Measurements from ENCODE around the gene CAMKK2. TPM values are rescaled to one million over a fixed set of nuclear protein-coding genes. Genes with fewer than 3 reads are reported as not detected.

Gene CAMKK2
- total RNA-seq, 1 experiment from 2014 or later: 34.0 TPM

DNA sequence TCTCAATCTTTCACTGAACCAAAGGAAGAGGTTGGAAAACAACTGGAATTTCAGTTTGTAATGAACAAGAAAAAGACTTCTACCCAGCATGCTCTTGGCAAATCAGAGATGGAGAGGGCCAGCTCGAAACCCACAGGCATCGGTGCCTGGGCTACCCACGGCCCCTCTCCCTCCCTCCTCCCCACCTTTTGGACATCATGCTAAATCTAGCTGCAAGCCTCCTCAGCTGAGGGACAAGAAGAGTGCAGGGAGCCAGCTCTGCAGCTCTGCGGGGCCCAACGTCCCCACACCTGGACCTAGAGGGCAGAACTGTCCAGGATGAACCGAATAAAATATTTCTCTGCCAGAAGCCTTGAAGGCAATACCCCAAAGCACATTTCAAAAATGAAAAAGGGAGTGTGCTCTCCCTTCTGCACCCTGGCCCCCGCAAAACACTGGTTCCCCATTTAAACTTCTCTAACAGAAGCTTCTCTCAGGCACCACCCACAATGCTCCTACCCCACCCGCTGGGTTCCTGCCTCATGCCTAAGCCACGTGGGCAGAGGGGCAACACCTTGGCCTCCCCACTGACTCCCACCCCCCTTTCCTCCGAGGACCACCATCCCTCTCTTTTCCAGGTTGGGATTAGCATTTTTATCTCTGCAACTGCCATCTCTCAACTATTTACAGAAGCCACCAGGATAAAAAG, 8.2 kb downstream of the CAMKK2 start:
- peak overlapping the region; percentile 56 for H3K27ac Mint-ChIP-seq (ENCODE audit: unreplicated experiment)
- peaks cover 4% of the 10 kb centered on the region for H3K36me3 Mint-ChIP-seq (ENCODE audit: insufficient read depth, unreplicated experiment)
- CTCF ChIA-PET: interaction anchor here (0.8 kb wide), 1 partner anchor 380 kb away, joined by 3 read pairs; no protein-coding TSS in a partner anchor
- no TSS peak for BruUV-seq (replicated peaks)
- H3K27me3 Mint-ChIP-seq (ENCODE audit: unreplicated experiment): no peaks in the 10 kb centered on the region
- no peak for DNase-seq
- TF ChIP-seq, protein P1, sequence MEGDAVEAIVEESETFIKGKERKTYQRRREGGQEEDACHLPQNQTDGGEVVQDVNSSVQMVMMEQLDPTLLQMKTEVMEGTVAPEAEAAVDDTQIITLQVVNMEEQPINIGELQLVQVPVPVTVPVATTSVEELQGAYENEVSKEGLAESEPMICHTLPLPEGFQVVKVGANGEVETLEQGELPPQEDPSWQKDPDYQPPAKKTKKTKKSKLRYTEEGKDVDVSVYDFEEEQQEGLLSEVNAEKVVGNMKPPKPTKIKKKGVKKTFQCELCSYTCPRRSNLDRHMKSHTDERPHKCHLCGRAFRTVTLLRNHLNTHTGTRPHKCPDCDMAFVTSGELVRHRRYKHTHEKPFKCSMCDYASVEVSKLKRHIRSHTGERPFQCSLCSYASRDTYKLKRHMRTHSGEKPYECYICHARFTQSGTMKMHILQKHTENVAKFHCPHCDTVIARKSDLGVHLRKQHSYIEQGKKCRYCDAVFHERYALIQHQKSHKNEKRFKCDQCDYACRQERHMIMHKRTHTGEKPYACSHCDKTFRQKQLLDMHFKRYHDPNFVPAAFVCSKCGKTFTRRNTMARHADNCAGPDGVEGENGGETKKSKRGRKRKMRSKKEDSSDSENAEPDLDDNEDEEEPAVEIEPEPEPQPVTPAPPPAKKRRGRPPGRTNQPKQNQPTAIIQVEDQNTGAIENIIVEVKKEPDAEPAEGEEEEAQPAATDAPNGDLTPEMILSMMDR (IDR thresholded peaks at IDR 0.05; ENCODE audit: unreplicated experiment): no peak
- H3K4me1 Mint-ChIP-seq (ENCODE audit: low read depth, unreplicated experiment): no peaks in the 10 kb centered on the region
- intact Hi-C loops (cut with micrococcal nuclease; ENCODE audit: unreplicated experiment): no loop called here
- H3K9me3 Mint-ChIP-seq (ENCODE audit: low read depth, unreplicated experiment): no peaks in the 10 kb centered on the region
- no peak overlapping the region for H3K4me3 Mint-ChIP-seq (ENCODE audit: low read depth, unreplicated experiment)

DNA sequence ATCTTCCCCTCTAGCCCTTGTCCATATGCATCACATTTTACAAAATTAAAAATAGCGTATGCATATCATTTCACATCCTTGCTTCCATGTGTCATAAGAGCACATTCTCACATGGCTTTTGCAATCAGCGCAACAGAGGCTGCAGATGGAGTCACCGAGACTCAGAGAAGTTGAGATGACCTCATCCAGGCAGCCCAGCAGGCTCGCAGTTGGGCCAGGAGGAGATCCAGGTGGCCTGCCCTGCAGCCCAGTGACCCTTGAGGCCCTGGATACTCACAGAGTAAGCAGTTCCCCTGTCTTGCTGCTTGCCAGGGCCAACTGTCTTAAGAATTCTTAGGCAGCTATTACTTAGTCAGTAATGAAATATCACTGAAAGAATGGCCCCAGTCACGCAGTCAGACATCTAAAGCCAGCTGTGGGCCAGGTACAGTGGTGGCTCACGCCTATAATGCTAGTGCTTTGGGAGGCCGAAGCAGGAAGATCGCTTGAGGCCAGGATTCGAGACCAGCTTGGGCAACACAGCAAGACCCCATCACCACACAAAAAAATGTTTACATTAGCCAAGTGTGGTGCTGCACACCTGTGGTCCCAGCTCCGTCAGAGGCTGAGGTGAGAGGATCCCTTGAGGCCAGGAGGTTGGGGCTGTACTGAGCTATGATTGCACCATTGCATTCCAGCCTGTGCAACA, 9.1 kb downstream of the CAMKK2 start:
- H3K36me3 Mint-ChIP-seq (ENCODE audit: insufficient read depth, unreplicated experiment): peaks cover 4% of the 10 kb centered on the region
- TF ChIP-seq, protein P1 (IDR thresholded peaks at IDR 0.05; ENCODE audit: unreplicated experiment): no peak
- CTCF ChIA-PET: no interaction called here
- H3K4me3 Mint-ChIP-seq (ENCODE audit: low read depth, unreplicated experiment): no peak overlapping the region
- DNase-seq: no peak
- no peaks in the 10 kb centered on the region for H3K9me3 Mint-ChIP-seq (ENCODE audit: low read depth, unreplicated experiment)
- intact Hi-C loops (cut with micrococcal nuclease; ENCODE audit: unreplicated experiment): no loop called here
- H3K27me3 Mint-ChIP-seq (ENCODE audit: unreplicated experiment): no peaks in the 10 kb centered on the region
- H3K4me1 Mint-ChIP-seq (ENCODE audit: low read depth, unreplicated experiment): no peaks in the 10 kb centered on the region
- no TSS peak for BruUV-seq (replicated peaks)
- H3K27ac Mint-ChIP-seq (ENCODE audit: unreplicated experiment): no peak overlapping the region

- peaks cover 4% of the 10 kb centered on the region for H3K36me3 Mint-ChIP-seq (ENCODE audit: insufficient read depth, unreplicated experiment)
- no peaks in the 10 kb centered on the region for H3K9me3 Mint-ChIP-seq (ENCODE audit: low read depth, unreplicated experiment)
- no peak overlapping the region for H3K27ac Mint-ChIP-seq (ENCODE audit: unreplicated experiment)
- no peaks in the 10 kb centered on the region for H3K27me3 Mint-ChIP-seq (ENCODE audit: unreplicated experiment)
- TF ChIP-seq, protein P1 (IDR thresholded peaks at IDR 0.05; ENCODE audit: unreplicated experiment): no peak
- intact Hi-C loops (cut with micrococcal nuclease; ENCODE audit: unreplicated experiment): no loop called here
- CTCF ChIA-PET: no interaction called here
- H3K4me3 Mint-ChIP-seq (ENCODE audit: low read depth, unreplicated experiment): no peak overlapping the region
- H3K4me1 Mint-ChIP-seq (ENCODE audit: low read depth, unreplicated experiment): peaks cover 2% of the 10 kb centered on the region
- no peak for DNase-seq
- no TSS peak for BruUV-seq (replicated peaks)
Measured at GRCh38 chr12:121285856-121286255, 10.7 kb downstream of the CAMKK2 start.

DNA sequence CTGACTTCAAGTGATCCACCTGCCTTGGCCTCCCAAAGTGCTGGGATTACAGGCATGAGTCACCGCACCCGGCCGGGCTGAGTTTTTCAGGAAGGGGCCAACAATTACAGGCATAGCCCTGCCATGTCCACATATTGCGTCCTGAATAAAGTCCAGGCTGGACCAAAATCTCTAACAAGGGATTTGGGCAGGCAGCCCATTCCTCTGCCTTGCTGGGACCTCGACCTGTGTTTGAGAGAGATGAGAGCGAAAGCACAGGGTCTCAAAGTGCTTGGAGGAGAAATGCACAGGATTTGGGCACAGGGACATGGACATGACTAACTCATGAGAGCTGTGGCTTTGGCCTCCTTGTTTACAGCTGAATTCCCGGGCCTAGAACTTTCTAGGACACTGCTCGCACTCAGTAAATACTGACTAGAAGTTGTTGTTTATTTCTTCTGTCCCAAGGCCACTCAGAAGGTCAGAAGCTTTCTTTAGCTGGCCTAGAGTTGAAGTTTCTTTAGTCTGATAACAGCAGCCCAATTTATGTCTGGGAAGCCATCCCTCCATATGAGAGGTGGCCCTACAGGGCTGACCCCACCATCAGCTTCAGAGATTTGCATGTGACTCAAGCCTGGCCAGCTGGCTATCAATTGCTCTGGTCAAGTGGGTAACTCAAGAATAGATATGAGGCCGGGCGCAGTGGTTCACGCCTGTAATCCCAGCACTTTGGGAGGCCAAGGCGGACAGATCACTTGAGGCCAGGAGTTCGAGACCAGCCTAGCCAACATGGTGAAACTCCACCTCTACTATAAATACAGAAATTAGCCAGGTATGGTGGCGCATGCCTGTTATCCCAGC, 11.7 kb downstream of the CAMKK2 start:
- Mint-ChIP-seq H3K4me3 (ENCODE audit: low read depth, unreplicated experiment) (no peak overlapping the region), H3K27me3 (ENCODE audit: unreplicated experiment) (no peaks in the 10 kb centered on the region), H3K4me1 (ENCODE audit: low read depth, unreplicated experiment) (peaks cover 9% of the 10 kb centered on the region), H3K27ac (ENCODE audit: unreplicated experiment) (no peak overlapping the region), H3K9me3 (ENCODE audit: low read depth, unreplicated experiment) (no peaks in the 10 kb centered on the region), H3K36me3 (ENCODE audit: insufficient read depth, unreplicated experiment) (no peaks in the 10 kb centered on the region)
- DNase-seq: no peak
- CTCF ChIA-PET: interaction anchor here (0.6 kb wide), 1 partner anchor 453 kb away, joined by 3 read pairs; no protein-coding TSS in a partner anchor
- no TSS peak for BruUV-seq (replicated peaks)
- TF ChIP-seq, protein P1 (IDR thresholded peaks at IDR 0.05; ENCODE audit: unreplicated experiment): no peak
- intact Hi-C loops (cut with micrococcal nuclease; ENCODE audit: unreplicated experiment): no loop called here
